Measurements from ENCODE around the gene LRP5.

The LRP5 gene

GRCh38 chr11:68311160-68312116 is 953 bp upstream of the LRP5 start:
- no peak for DNase-seq

GRCh38 chr11:68312780-68313573 is 586 bp downstream of the LRP5 start:
- peak; percentile 41 for DNase-seq

- DNase-seq = no peak
Observed at GRCh38 chr11:68313574-68314202, 1.3 kb downstream of the LRP5 start.

GRCh38 chr11:68314203-68315170 is 2.1 kb downstream of the LRP5 start:
- no peak for DNase-seq

DNA sequence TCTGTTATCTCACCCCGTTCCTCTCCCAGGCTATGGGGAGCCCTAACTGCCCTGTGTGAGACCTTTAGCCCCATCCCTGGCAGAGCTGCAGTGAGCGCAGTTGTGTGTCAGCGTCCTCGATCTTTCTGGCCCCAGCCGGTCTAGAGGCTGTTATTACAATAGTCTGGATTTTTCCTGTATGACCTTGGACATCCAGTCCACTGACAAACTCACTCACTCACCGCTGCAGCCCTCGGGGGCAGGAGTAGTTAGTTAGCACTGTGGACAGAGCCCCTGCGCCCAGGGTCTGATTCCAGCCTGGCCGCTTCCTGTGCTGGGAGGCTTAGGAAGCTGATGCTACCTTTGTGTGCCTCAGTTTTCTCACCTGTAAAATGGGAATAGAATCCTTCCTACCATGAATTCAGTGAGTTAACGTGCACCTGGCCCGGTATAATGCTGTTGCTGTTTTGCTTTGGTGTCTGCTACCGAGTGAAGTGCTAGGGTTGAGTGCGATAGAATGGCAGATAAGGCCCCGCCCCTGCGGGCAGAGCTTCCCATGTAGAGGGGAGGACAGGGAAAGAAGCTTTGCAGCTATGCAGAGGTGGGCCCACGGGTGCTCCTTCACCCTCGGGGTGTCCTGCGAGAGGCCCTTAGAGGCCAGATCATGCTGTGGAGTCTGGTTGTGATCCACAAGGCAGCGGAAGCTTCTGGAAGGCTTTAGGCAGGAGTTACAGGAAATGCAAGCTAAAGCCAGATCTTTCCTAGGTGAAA is 3.0 kb downstream of the LRP5 start:
- DNase-seq = no peak

- no peak for DNase-seq
Observed at GRCh38 chr11:68317147-68317785, 4.9 kb downstream of the LRP5 start.

GRCh38 chr11:68321293-68322051 is 9.1 kb downstream of the LRP5 start:
- no peak for DNase-seq

DNA sequence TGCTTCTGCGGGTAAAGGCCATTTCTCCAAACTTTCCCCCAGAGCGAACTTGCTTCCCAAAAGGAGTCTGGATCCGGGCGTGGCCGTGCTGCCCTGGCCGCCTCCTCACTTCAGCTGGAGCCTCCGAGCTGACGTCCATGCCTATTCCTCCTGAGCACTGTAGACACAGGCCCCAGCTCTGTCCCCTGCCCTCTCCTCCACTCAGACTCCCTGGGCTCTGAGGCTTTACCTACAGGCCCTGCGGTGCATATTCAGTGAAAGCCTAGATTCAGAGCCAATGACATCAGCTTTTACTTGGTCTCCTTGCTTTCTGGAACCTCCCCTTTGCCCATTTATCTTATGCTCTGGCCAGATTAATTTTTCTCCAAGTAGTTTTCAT is 9.7 kb downstream of the LRP5 start:
- DNase-seq = no peak

DNA sequence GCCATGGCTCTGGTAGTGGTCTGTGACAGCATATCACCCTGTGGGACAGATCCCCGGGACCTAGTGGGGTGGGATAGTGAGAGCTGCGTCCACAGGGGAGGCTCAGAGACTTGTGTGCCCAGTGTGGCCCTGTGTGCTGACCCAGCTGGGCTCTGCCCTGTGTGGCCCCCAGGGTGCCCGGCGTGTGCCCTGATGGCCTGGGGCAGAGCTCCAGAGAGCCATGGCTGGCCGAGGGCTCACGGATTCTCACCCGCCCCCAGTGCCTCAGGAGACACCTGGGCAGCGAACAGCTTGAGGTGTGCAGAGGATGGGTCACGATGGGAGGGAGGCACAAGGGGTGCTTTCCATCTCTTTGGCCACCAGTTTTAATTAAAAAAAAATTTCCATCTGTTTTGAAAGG is 11.8 kb downstream of the LRP5 start:
- DNase-seq = no peak

GRCh38 chr11:68324695-68325094 is 12.3 kb downstream of the LRP5 start:
- DNase-seq = no peak

DNA sequence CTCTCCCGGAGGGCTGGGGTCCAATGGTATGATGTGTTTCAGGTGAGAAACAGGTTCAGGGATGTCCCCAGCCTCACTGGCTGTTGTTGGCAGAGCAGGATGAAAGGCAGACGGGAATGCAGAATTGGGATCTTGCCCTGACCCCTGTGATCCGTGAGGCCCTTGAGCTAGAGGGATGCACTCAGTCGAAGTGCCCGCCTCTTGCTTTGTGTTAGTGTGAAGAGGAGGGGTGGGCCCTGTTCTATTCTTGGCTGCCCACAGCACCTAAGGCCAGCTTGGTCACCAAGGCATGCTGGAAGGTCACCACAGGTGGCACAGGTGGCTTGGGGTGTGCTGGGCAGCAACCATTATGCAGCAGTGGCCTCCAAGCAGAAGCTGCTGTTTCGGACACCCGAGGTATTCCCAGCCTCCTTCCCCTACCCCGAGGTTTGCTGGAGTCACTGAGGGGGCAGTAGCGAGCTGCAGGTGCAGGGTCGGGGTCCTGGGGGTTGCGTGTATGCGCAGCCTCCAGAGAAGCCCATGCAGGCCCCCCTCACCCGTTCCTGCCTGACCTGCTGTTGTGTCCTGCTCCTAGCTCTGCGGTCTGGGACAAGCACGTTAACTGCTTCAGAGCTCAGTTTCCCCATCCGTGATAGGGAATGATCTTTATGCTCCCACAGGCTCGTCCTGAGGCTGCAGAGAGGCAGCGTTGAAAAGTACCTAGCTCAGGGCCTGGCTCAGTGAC is 13.0 kb downstream of the LRP5 start:
- DNase-seq = no peak

DNA sequence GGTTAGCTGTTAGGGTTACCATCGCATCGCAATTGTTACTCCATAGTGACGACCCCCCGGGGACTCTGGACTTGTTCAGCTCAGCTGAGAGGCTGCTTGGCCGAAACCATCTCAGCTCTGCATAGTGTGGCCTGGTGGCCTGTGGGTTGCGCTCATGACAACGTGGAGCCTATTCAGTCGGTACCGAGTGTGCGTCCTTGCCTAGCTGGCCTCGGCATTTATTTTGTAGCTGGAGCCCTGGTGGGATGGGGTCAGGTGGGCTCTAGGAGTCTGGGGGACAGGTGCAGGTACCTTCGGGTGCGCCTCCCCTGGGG is 13.5 kb downstream of the LRP5 start:
- no peak for DNase-seq

GRCh38 chr11:68326334-68327215 is 14.2 kb downstream of the LRP5 start:
- DNase-seq = no peak

- no peak for DNase-seq
Observed at GRCh38 chr11:68327586-68328370, 15.4 kb downstream of the LRP5 start.

GRCh38 chr11:68328374-68329091 is 16.1 kb downstream of the LRP5 start:
- DNase-seq = peak; percentile 15

DNA sequence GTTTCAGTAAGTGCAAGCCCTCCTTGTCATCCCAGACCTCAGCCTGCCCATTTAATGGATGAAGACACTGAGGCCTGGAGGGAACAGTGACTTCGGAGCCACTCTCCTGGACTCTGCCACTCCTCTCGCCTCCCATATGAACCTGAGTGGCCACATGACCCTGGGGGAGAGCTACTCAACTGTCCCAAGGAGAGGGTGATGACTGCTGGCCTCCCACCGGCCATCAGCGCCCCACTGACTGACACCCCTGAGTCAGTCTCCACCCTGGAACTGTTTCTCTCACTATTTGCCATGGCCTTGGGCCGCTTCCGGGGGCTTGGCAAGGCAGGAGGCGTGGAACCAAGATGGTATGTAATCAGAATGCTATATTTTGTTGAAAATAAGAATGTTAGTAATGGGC is 17.1 kb downstream of the LRP5 start:
- no peak for DNase-seq

All from activated CD4-positive, alpha-beta T cell treated with anti-CD3 and anti-CD28 coated beads for 48 hours (primary cell).